IMR-90 (cell line): ENCODE data around the gene TMEM92. TPM values are rescaled to one million over a fixed set of nuclear protein-coding genes. Genes with fewer than 3 reads are reported as not detected.

Experiments used
- ATAC-seq: fragments of 200-7000 bp; cut with Tn5 transposase; 2 replicates; pipeline ENCODE4 v1.9.1; 2020; ENCODE audit warnings: low read depth, mild to moderate bottlenecking, moderate library complexity
- BruUV-seq: library from RNA; stranded (reverse); fragments of 400-500 nt; replicated peaks from 2 replicates; lab custom pipeline; 2021; lab: Mats Ljungman, UMichigan
- CTCF ChIA-PET: fragments of 300-600 bp; formaldehyde crosslinking; extraction: SDS; loops from one replicate; lab custom pipeline; 2021; ENCODE audit warnings: antibody characterized with exemption; lab: Yijun Ruan, JAX
- POLR2A ChIA-PET: fragments of 300-600 bp; sonication (Branson Sonifier 250); formaldehyde crosslinking; loops from one replicate; lab custom pipeline; 2022; ENCODE audit warnings: antibody characterized with exemption; ENCODE audit not compliant: unreplicated experiment; lab: Charles Lee
- DNase-seq: peaks from one replicate; pipeline ENCODE4 v3.0.0; 2013
- H2AFZ ChIP-seq: replicated peaks from 2 replicates; pipeline ENCODE3; 2013; ENCODE audit warnings: low read length, mild to moderate bottlenecking; ENCODE audit not compliant: poor library complexity
- H2AK5ac ChIP-seq: 2 replicates; pipeline ENCODE4 v1.6.1; 2013; ENCODE audit warnings: low read depth, low read length, inconsistent platforms
- H2AK9ac ChIP-seq: replicated peaks from 2 replicates; pipeline ENCODE3; 2013; ENCODE audit warnings: mild to moderate bottlenecking, low read depth, low read length, moderate library complexity; ENCODE audit not compliant: poor library complexity
- H2BK120ac ChIP-seq: 2 replicates; pipeline ENCODE4 v1.6.1; 2013; ENCODE audit warnings: low read depth, low read length, inconsistent platforms
- H2BK15ac ChIP-seq: 3 replicates; pipeline ENCODE4 v1.6.1; 2013; ENCODE audit warnings: low read depth, low read length, inconsistent platforms
- H2BK20ac ChIP-seq: 2 replicates; pipeline ENCODE4 v1.6.1; 2013; ENCODE audit warnings: low read depth, mild to moderate bottlenecking, inconsistent platforms, low read length, moderate library complexity
- H2BK5ac ChIP-seq: 2 replicates; pipeline ENCODE4 v1.6.1; 2013; ENCODE audit warnings: mild to moderate bottlenecking, low read depth, low read length, inconsistent platforms; ENCODE audit not compliant: poor library complexity, severe bottlenecking
- H3K14ac ChIP-seq: replicated peaks from 2 replicates; pipeline ENCODE4 v1.6.1; 2013; ENCODE audit warnings: low read depth, low read length, inconsistent platforms
- H3K18ac ChIP-seq: 2 replicates; pipeline ENCODE4 v1.6.1; 2013; ENCODE audit warnings: low read depth, low read length, control low read depth
- H3K23ac ChIP-seq: 2 replicates; pipeline ENCODE4 v1.6.1; 2013; ENCODE audit warnings: low read depth, low read length, inconsistent platforms
- H3K27ac ChIP-seq: 2 replicates; pipeline ENCODE4 v1.5.1; 2013; ENCODE audit warnings: mild to moderate bottlenecking, control low read depth, low read length; ENCODE audit not compliant: insufficient read depth
- H3K27me3 ChIP-seq: 2 replicates; pipeline ENCODE4 v1.6.1; 2013; ENCODE audit warnings: low read length; ENCODE audit not compliant: control insufficient read depth, insufficient read depth
- H3K36me3 ChIP-seq: 2 replicates; pipeline ENCODE4 v1.6.1; 2013; ENCODE audit warnings: low read length, mixed read lengths; ENCODE audit not compliant: control insufficient read depth, insufficient read depth
- H3K4ac ChIP-seq: 2 replicates; pipeline ENCODE4 v1.6.1; 2013; ENCODE audit warnings: low read depth, low read length, inconsistent platforms
- H3K4me1 ChIP-seq: 2 replicates; pipeline ENCODE4 v1.6.1; 2013; ENCODE audit warnings: low read length, mixed read lengths; ENCODE audit not compliant: control insufficient read depth, insufficient read depth
- H3K4me2 ChIP-seq: 2 replicates; pipeline ENCODE4 v1.6.1; 2013; ENCODE audit warnings: low read depth, mild to moderate bottlenecking, control low read depth, low read length, moderate library complexity
- H3K4me3 ChIP-seq: 2 replicates; pipeline ENCODE4 v1.5.1; 2013; ENCODE audit warnings: low read depth, mild to moderate bottlenecking, control low read depth, low read length, moderate library complexity; ENCODE audit not compliant: insufficient read depth
- H3K56ac ChIP-seq: 2 replicates; pipeline ENCODE4 v1.6.1; 2013; ENCODE audit warnings: low read length, inconsistent platforms; ENCODE audit not compliant: insufficient read depth; ENCODE audit errors: extremely low read depth
- H3K79me1 ChIP-seq, 2 experiments: 2 replicates each; pipeline ENCODE4 v1.6.1; 2013; ENCODE audit warnings: low read length in 2 of 2, inconsistent platforms in 1 of 2, low read depth in 1 of 2
- H3K9ac ChIP-seq: 2 replicates; pipeline ENCODE4 v1.6.1; 2013; ENCODE audit warnings: low read depth, low read length, control low read depth
- H3K9me1 ChIP-seq: 2 replicates; pipeline ENCODE4 v1.6.1; 2013; ENCODE audit warnings: low read length, inconsistent platforms; ENCODE audit not compliant: insufficient read depth
- H3K9me3 ChIP-seq: 2 replicates; pipeline ENCODE4 v1.6.1; 2013; ENCODE audit warnings: low read length; ENCODE audit not compliant: control insufficient read depth, insufficient read depth
- H4K20me1 ChIP-seq: 2 replicates; pipeline ENCODE4 v1.6.1; 2013; ENCODE audit warnings: low read length, inconsistent platforms; ENCODE audit not compliant: insufficient read depth
- H4K5ac ChIP-seq: 2 replicates; pipeline ENCODE4 v1.6.1; 2013; ENCODE audit warnings: mild to moderate bottlenecking, low read depth, low read length, control low read depth
- H4K8ac ChIP-seq, 2 experiments: 2 replicates each; pipeline ENCODE4 v1.6.1; 2013; ENCODE audit warnings: low read depth in 2 of 2, low read length in 2 of 2, control low read depth in 1 of 2, inconsistent platforms in 1 of 2
- H4K91ac ChIP-seq: 2 replicates; pipeline ENCODE4 v1.6.1; 2013; ENCODE audit warnings: low read depth, low read length, inconsistent platforms; ENCODE audit not compliant: insufficient read depth
- BHLHE40 ChIP-seq: fragments of 150-350 bp; IDR thresholded peaks from 2 replicates; pipeline ENCODE4 v1.6.1; 2016; ENCODE audit warnings: mild to moderate bottlenecking, low read depth, low read length
- CEBPB ChIP-seq: IDR thresholded peaks from 2 replicates; pipeline ENCODE4 v1.6.1; 2012; ENCODE audit warnings: low read depth, low read length, improper control_type of control experiment
- CTCF ChIP-seq: conservative IDR thresholded peaks from 2 replicates; pipeline ENCODE4 v1.5.1; 2012; ENCODE audit warnings: mild to moderate bottlenecking, low read depth, low read length, improper control_type of control experiment
- FOS ChIP-seq: fragments of 150-350 bp; IDR thresholded peaks from 2 replicates; pipeline ENCODE4 v1.6.1; 2016; ENCODE audit warnings: low read depth, low read length
- MAFK ChIP-seq: IDR thresholded peaks from 2 replicates; pipeline ENCODE4 v1.6.1; 2012; ENCODE audit warnings: low read depth, low read length, improper control_type of control experiment
- MXI1 ChIP-seq: IDR thresholded peaks from 2 replicates; pipeline ENCODE4 v1.6.1; 2012; ENCODE audit warnings: low read depth, mild to moderate bottlenecking, low read length, moderate library complexity, borderline replicate concordance
- NFE2L2 ChIP-seq: fragments of 150-350 bp; IDR thresholded peaks from 2 replicates; pipeline ENCODE4 v1.6.1; 2016; ENCODE audit warnings: low read depth, mild to moderate bottlenecking, low read length
- POLR2A ChIP-seq: IDR thresholded peaks from 2 replicates; pipeline ENCODE4 v1.6.1; 2012; ENCODE audit warnings: mild to moderate bottlenecking, low read depth, low read length
- RFX5 ChIP-seq: IDR thresholded peaks from 2 replicates; pipeline ENCODE4 v1.8.0; 2012; ENCODE audit warnings: low read depth, mild to moderate bottlenecking, low read length, moderate library complexity
- SMC3 ChIP-seq: fragments of 150-350 bp; IDR thresholded peaks from 2 replicates; pipeline ENCODE4 v1.6.1; 2016; ENCODE audit warnings: low read depth, mild to moderate bottlenecking, antibody characterized with exemption, low read length, moderate library complexity
- WGBS, 2 experiments: methylation state at CpG; one replicate each; pipeline versions ENCODE4 v1.1.5 to v1.1.7; 2013; ENCODE audit warnings: missing lambda C conversion rate in 2 of 2; ENCODE audit not compliant: insufficient read length in 1 of 2; ENCODE audit errors: extremely low coverage in 2 of 2; 5-methylcytosine and 5-hydroxymethylcytosine counted together
- dilution Hi-C: fragments of 300-500 bp; cut with HindIII; formaldehyde crosslinking; loops from one replicate; pipeline ENCODE4 v1.14.3; 2018; ENCODE audit warnings: low sequenced_read_pairs; ENCODE audit not compliant: unreplicated experiment
- in situ Hi-C: fragments of 300-500 bp; cut with MboI; formaldehyde crosslinking; loops from 3 replicates; pipeline ENCODE4 v1.14.3; 2019; ENCODE audit warnings: low sequenced_read_pairs, inconsistent platforms, mixed read lengths
- intact Hi-C: fragments of 100-400 bp; cut with micrococcal nuclease; formaldehyde crosslinking; loops from 2 replicates; pipeline ENCODE4 v1.10.0; 2022
- polyA plus RNA-seq, 3 experiments: library from polyadenylated mRNA; depleted of rRNA; stranded (reverse); fragments of >200 nt; gene quantifications; 2 replicates each; pipeline ENCODE4 v1.2.3, GENCODE V29; 2012; ENCODE audit warnings: low replicate concordance in 1 of 3
- total RNA-seq: library from RNA; depleted of rRNA; stranded (reverse); fragments of >200 nt; gene quantifications from 2 replicates; pipeline ENCODE4 v1.2.3, GENCODE V29; 2012
- TF ChIP-seq, protein P1 (sequence below): fragments of 150-350 bp; IDR thresholded peaks from 2 replicates; pipeline ENCODE4 v1.6.1; 2017; ENCODE audit warnings: mild to moderate bottlenecking, antibody characterized with exemption, low read length, low read depth

TMEM92 gene
- total and polyA plus RNA-seq, 2 of the 4 experiments (the other 2 are of a cell fraction), result 0.18 to 1.7 TPM

GRCh38 chr17:50290933-50291332, 16.7 kb downstream of the TMEM92 start (continued):
- no peak for TF ChIP-seq BHLHE40
- TF ChIP-seq CEBPB, result no peak
- TF ChIP-seq, protein P1, sequence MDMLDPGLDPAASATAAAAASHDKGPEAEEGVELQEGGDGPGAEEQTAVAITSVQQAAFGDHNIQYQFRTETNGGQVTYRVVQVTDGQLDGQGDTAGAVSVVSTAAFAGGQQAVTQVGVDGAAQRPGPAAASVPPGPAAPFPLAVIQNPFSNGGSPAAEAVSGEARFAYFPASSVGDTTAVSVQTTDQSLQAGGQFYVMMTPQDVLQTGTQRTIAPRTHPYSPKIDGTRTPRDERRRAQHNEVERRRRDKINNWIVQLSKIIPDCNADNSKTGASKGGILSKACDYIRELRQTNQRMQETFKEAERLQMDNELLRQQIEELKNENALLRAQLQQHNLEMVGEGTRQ, result no peak
- TF ChIP-seq NFE2L2, result no peak
- TF ChIP-seq MXI1, result no peak

GRCh38 chr17:50292465-50292864, 18.2 kb downstream of the TMEM92 start:
- Histone ChIP-seq H3K18ac (peak overlapping the region; percentile 9; the same call in 1 of the 2 replicates), H4K5ac (no peak overlapping the region), H3K9me3 (no peaks in the 10 kb centered on the region), H3K23ac (no peak overlapping the region), H3K9ac (no peak overlapping the region), H3K79me1 (peaks cover 8 to 25% of the 10 kb centered on the region in 2 experiments), H3K27ac (peak overlapping the region; percentile 32), H3K27me3 (no peaks in the 10 kb centered on the region), H2BK120ac (0 out of 2 replicates have a peak overlapping the region, but pooled peaks have one; percentile 84), H2AFZ (no peak overlapping the region), H2AK5ac (peak overlapping the region; percentile 32; the same call in 1 of the 2 replicates), H3K4ac (no peak overlapping the region), H4K91ac (no peak overlapping the region), H3K4me2 (no peak overlapping the region), H3K36me3 (no peaks in the 10 kb centered on the region), H4K20me1 (no peaks in the 10 kb centered on the region), H2BK20ac (no peak overlapping the region; the same call in none of the 2 replicates), H3K56ac (no peak overlapping the region), H4K8ac (peak overlapping the region in 1 of 2 experiments; percentile 46; a peak in 1 of 4 replicates), H3K4me1 (peaks cover 24% of the 10 kb centered on the region), H2AK9ac (no peak overlapping the region), H2BK15ac (no peak overlapping the region; the same call in 2 of the 3 replicates), H3K9me1 (peaks cover 18% of the 10 kb centered on the region), H2BK5ac (peak overlapping the region; percentile 2), H3K4me3 (no peak overlapping the region), H3K14ac (no peak overlapping the region)
- in situ Hi-C loops (no loop called here), dilution Hi-C loops (no loop called here), intact Hi-C loops (no loop called here)
- BruUV-seq, result no TSS peak
- no CpG with 5 or more reads among the region's 3 CpGs for WGBS, 2 experiments
- ChIA-PET POLR2A (interaction anchor here (0.6 to 1.2 kb wide), 4 partner anchors 27 to 92 kb away, joined by 3 read pairs; no protein-coding TSS in a partner anchor), CTCF (interaction anchor here (0.6 to 8.3 kb wide), 5 partner anchors 115 to 198 kb away, joined by 3 to 54 read pairs (median 6); no protein-coding TSS in a partner anchor)
- peak; percentile 49 for DNase-seq
- no peak for ATAC-seq
- no peak for TF ChIP-seq RFX5
- no peak for TF ChIP-seq POLR2A
- no peak for TF ChIP-seq CEBPB
- no peak for TF ChIP-seq SMC3
- TF ChIP-seq, protein P1, result no peak
- no peak for TF ChIP-seq FOS
- no peak for TF ChIP-seq CTCF
- no peak for TF ChIP-seq MAFK
- TF ChIP-seq NFE2L2, result no peak
- TF ChIP-seq MXI1, result no peak
